Astrocyte of the cerebellum (primary cell): ENCODE results near the gene SNRNP25.

Experiments
- DNase-seq: peaks from one replicate; pipeline ENCODE4 v3.0.0-alpha.2; 2011; ENCODE audit warnings: low read depth
- H3K4me3 ChIP-seq: 2 replicates; pipeline ENCODE4 v1.5.1; 2011; ENCODE audit warnings: mild to moderate bottlenecking, low read depth, low read length, moderate library complexity
- CTCF ChIP-seq: IDR thresholded peaks from 2 replicates; pipeline ENCODE4 v1.5.1; 2012; ENCODE audit warnings: low read length, low read depth, moderate library complexity, mild to moderate bottlenecking; ENCODE audit errors: missing control alignments
- in situ Hi-C: cut with HindIII; loops from 2 replicates; pipeline ENCODE4 v1.10.0; 2017; ENCODE audit warnings: low sequenced_read_pairs

SNRNP25 gene

GRCh38 chr16:83060-83603, 29.5 kb downstream of the SNRNP25 start:
- H3K4me3 ChIP-seq, result no peak overlapping the region
- in situ Hi-C loops, result no loop called here
- DNase-seq, result no peak
- TF ChIP-seq CTCF, result no peak

GRCh38 chr16:83781-84615, 30.4 kb downstream of the SNRNP25 start:
- DNase-seq, result no peak
- no peak overlapping the region for H3K4me3 ChIP-seq
- in situ Hi-C loops, result no loop called here
- no peak for TF ChIP-seq CTCF

- H3K4me3 ChIP-seq, result no peak overlapping the region
- TF ChIP-seq CTCF, result no peak
- in situ Hi-C loops, result no loop called here
- DNase-seq, result no peak
Measured at GRCh38 chr16:84718-85406, 31.2 kb downstream of the SNRNP25 start.

GRCh38 chr16:85407-85782, 31.8 kb downstream of the SNRNP25 start:
- DNase-seq, result no peak
- in situ Hi-C loops, result no loop called here
- TF ChIP-seq CTCF, result no peak
- no peak overlapping the region for H3K4me3 ChIP-seq

- no peak for TF ChIP-seq CTCF
- DNase-seq, result no peak
- in situ Hi-C loops, result no loop called here
- H3K4me3 ChIP-seq, result no peak overlapping the region
Measured at GRCh38 chr16:85865-86264, 32.2 kb downstream of the SNRNP25 start.

- in situ Hi-C loops, result no loop called here
- no peak for DNase-seq
- no peak overlapping the region for H3K4me3 ChIP-seq
- no peak for TF ChIP-seq CTCF
Measured at GRCh38 chr16:86483-86952, 32.9 kb downstream of the SNRNP25 start.
